ENCODE measurements around the gene MYEOV. TPM values are rescaled to one million over a fixed set of nuclear protein-coding genes. Genes with fewer than 3 reads are reported as not detected.

The MYEOV gene
- polyA plus RNA-seq, 1 donor (not counting 4 experiments of a cell fraction or from before 2014, with no cell fraction given), result 1.4 TPM

GRCh38 chr11:69304686-69305085 lies 10.7 kb downstream of the MYEOV start:
- H3K4me1 ChIP-seq (ENCODE audit: control insufficient read depth, extremely low read depth, insufficient read depth, low read length), result peaks cover 27% of the 10 kb centered on the region
- H3K27ac ChIP-seq (ENCODE audit: control insufficient read depth, insufficient read depth, low read length), result no peak overlapping the region
- no peaks in the 10 kb centered on the region for H3K36me3 ChIP-seq (ENCODE audit: control insufficient read depth in 2 of 2, extremely low read depth in 1 of 2, insufficient read depth in 2 of 2, low read length in 2 of 2)

GRCh38 chr11:69305885-69306540 lies 12.1 kb downstream of the MYEOV start:
- FAIRE-seq (no peak), DNase-seq (ENCODE audit: low read depth, low spot score) (no peak)
- Histone ChIP-seq H3K36me3 (ENCODE audit: control insufficient read depth in 2 of 2, extremely low read depth in 1 of 2, insufficient read depth in 2 of 2, low read length in 2 of 2) (no peaks in the 10 kb centered on the region), H3K9me1 (ENCODE audit: control insufficient read depth, extremely low read depth, insufficient read depth, low read length) (no peaks in the 10 kb centered on the region), H3K27me3 (ENCODE audit: control insufficient read depth, extremely low read depth, insufficient read depth, low read length) (peaks cover 6% of the 10 kb centered on the region), H3K4me2 (ENCODE audit: control insufficient read depth, extremely low read depth, insufficient read depth, low read depth, low read length) (no peak overlapping the region), H3K4me3 (ENCODE audit: control insufficient read depth in 2 of 3, extremely low read depth in 1 of 3, insufficient read depth in 2 of 3, low read depth in 1 of 3, low read length in 3 of 3) (no peak overlapping the region), H3K4me1 (ENCODE audit: control insufficient read depth, extremely low read depth, insufficient read depth, low read length) (peaks cover 18% of the 10 kb centered on the region), H4K20me1 (ENCODE audit: control insufficient read depth, extremely low read depth, insufficient read depth, low read length) (no peaks in the 10 kb centered on the region), H3K79me2 (ENCODE audit: control insufficient read depth, insufficient read depth, low read length) (no peaks in the 10 kb centered on the region), H3K9ac (ENCODE audit: control insufficient read depth, extremely low read depth, insufficient read depth, low read length) (no peak overlapping the region), H3K27ac (ENCODE audit: control insufficient read depth, insufficient read depth, low read length) (no peak overlapping the region), H3K9me3 (ENCODE audit: control insufficient read depth, low read depth, low read length) (no peaks in the 10 kb centered on the region), H2AFZ (ENCODE audit: control insufficient read depth, low read length) (no peak overlapping the region)
- dilution Hi-C loops (cut with MboI; ENCODE audit: extremely low pct_ligation_motif_present, low sequenced_read_pairs), result no loop called here
- TF ChIP-seq EZH2 (IDR thresholded peaks at IDR 0.05; ENCODE audit: low read length) (no peak), CTCF (optimal IDR thresholded peaks at IDR 0.05 in 1 of 3, IDR thresholded peaks at IDR 0.05 in 1 of 3, conservative IDR thresholded peaks at IDR 0.05 in 1 of 3; ENCODE audit: extremely low read depth in 1 of 3, insufficient read depth in 2 of 3, low read length in 3 of 3) (no peak)

More at GRCh38 chr11:69304686-69305085, 10.7 kb downstream of the MYEOV start:
- TF ChIP-seq CTCF (optimal IDR thresholded peaks at IDR 0.05 in 1 of 3, IDR thresholded peaks at IDR 0.05 in 1 of 3, conservative IDR thresholded peaks at IDR 0.05 in 1 of 3; ENCODE audit: extremely low read depth in 1 of 3, insufficient read depth in 2 of 3, low read length in 3 of 3) (no peak), EZH2 (IDR thresholded peaks at IDR 0.05; ENCODE audit: low read length) (no peak)
- DNase-seq (ENCODE audit: low read depth, low spot score) (no peak), FAIRE-seq (no peak)
- dilution Hi-C loops (cut with MboI; ENCODE audit: extremely low pct_ligation_motif_present, low sequenced_read_pairs), result no loop called here
- H3K9ac ChIP-seq (ENCODE audit: control insufficient read depth, extremely low read depth, insufficient read depth, low read length), result no peak overlapping the region
- no peak overlapping the region for H3K4me2 ChIP-seq (ENCODE audit: control insufficient read depth, extremely low read depth, insufficient read depth, low read depth, low read length)
- H3K27me3 ChIP-seq (ENCODE audit: control insufficient read depth, extremely low read depth, insufficient read depth, low read length), result peaks cover 6% of the 10 kb centered on the region
- H3K79me2 ChIP-seq (ENCODE audit: control insufficient read depth, insufficient read depth, low read length), result no peaks in the 10 kb centered on the region
- no peaks in the 10 kb centered on the region for H3K9me1 ChIP-seq (ENCODE audit: control insufficient read depth, extremely low read depth, insufficient read depth, low read length)
- H3K4me3 ChIP-seq (ENCODE audit: control insufficient read depth in 2 of 3, extremely low read depth in 1 of 3, insufficient read depth in 2 of 3, low read depth in 1 of 3, low read length in 3 of 3), result no peak overlapping the region
- no peak overlapping the region for H2AFZ ChIP-seq (ENCODE audit: control insufficient read depth, low read length)
- H3K9me3 ChIP-seq (ENCODE audit: control insufficient read depth, low read depth, low read length), result no peaks in the 10 kb centered on the region
- no peaks in the 10 kb centered on the region for H4K20me1 ChIP-seq (ENCODE audit: control insufficient read depth, extremely low read depth, insufficient read depth, low read length)

All from keratinocyte (primary cell).